Sigmoid colon (tissue), 4 donors: ENCODE measurements around the gene DLD.

Source experiments
- CTCF ChIP-seq, 4 experiments: fragments of 450-650 bp in 3 of 4; fragments of 200-600 bp in 1 of 4; IDR thresholded peaks; one replicate each; pipeline ENCODE4 v1.5.1; 2016 to 2019; ENCODE audit warnings: antibody characterized with exemption in 4 of 4, mild to moderate bottlenecking in 3 of 4, moderate library complexity in 2 of 4
- POLR2AphosphoS5 ChIP-seq, 4 donors: sonication (generic); formaldehyde crosslinking; IDR thresholded peaks; one replicate each; pipeline ENCODE4 v1.6.1; 2017; ENCODE audit warnings: antibody characterized with exemption in 4 of 4

DNA sequence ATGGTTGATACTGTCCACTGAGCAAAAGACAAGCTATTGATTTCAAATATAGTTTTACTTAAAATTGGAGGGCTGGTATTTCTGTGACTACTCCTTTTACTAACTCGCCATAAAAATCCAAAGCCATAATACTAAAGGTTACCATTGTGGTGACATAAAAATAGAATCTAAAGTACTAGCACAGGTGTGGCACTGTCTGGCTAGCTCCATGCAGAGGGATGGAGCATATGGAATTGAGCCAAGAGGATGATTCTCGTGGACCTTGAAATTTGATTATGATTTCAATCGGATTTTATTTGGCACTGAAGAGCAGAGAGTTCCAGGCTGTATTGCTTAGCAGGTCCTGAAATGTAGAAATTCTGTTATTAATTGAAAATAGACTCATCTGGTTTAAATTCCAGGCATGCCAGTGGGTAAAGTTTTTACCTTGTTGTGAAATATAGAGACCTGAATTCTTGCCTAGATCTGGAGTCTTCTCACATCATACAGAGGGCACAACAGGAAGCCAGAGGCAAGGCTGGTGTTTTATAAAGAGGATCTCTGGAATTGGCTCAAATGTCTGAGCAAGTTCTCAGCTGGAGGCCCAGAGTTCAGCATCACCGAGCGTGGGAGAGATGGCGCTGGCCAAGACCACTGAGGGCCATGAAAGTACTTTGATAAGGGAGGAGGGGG, 29.9 kb upstream of the DLD start:
- no peak for TF ChIP-seq CTCF (IDR thresholded peaks at IDR 0.05)
- TF ChIP-seq POLR2AphosphoS5 (IDR thresholded peaks at IDR 0.05), result no peak
